Adipocyte (in vitro differentiated cells): ENCODE measurements around the gene HMGB2.

Experiments used
- DNase-seq: peaks from one replicate; pipeline ENCODE4 v3.0.0-alpha.2; 2015; ENCODE audit warnings: low read depth
- H3K27me3 ChIP-seq: replicated peaks from 2 replicates; pipeline ENCODE4 v1.7.0; 2013; ENCODE audit warnings: mild to moderate bottlenecking, low read length, moderate library complexity; ENCODE audit not compliant: control insufficient read depth, insufficient read depth
- H3K36me3 ChIP-seq: 2 replicates; pipeline ENCODE4 v1.7.0; 2013; ENCODE audit warnings: low read length, mild to moderate bottlenecking, moderate library complexity; ENCODE audit not compliant: control insufficient read depth, insufficient read depth, severe bottlenecking
- H3K4me1 ChIP-seq: 2 replicates; pipeline ENCODE4 v1.7.0; 2013; ENCODE audit warnings: mild to moderate bottlenecking, low read length, moderate library complexity; ENCODE audit not compliant: control insufficient read depth, insufficient read depth
- H3K4me3 ChIP-seq: 2 replicates; pipeline ENCODE4 v1.7.0; 2013; ENCODE audit warnings: mild to moderate bottlenecking, low read length, moderate library complexity
- H3K9ac ChIP-seq: 2 replicates; pipeline ENCODE4 v1.7.0; 2013; ENCODE audit warnings: mild to moderate bottlenecking, low read length, moderate library complexity
- H3K9me3 ChIP-seq: 2 replicates; pipeline ENCODE4 v1.7.0; 2013; ENCODE audit warnings: mild to moderate bottlenecking, low read length, moderate library complexity; ENCODE audit not compliant: control insufficient read depth

HMGB2 gene

GRCh38 chr4:173314715-173315114 is 19.4 kb downstream of the HMGB2 start:
- Histone ChIP-seq H3K9ac (no peak overlapping the region), H3K9me3 (no peaks in the 10 kb centered on the region), H3K4me1 (peaks cover 9% of the 10 kb centered on the region), H3K27me3 (no peaks in the 10 kb centered on the region), H3K4me3 (no peak overlapping the region), H3K36me3 (no peaks in the 10 kb centered on the region)
- no peak for DNase-seq

DNA sequence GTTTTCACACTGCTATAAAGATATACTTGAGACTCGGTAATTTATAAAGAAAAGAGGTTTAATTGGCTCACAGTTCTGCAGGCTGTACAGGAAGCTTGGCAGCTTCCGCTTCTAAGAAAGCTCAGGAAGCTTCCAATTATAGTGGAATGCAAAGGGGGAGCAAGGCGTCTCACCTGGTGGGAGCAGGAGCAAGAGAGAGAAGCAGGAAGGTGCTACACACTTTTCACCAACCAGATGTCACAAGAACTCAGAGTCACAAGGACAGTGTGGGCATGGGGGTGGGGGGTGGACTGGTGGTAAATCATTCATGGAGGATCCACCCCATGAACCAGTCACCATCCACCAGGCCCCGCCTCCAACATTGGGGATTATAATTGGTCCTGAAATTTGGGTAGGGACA is 22.8 kb downstream of the HMGB2 start:
- no peak overlapping the region for H3K9ac ChIP-seq
- H3K9me3 ChIP-seq: no peaks in the 10 kb centered on the region
- DNase-seq: no peak
- H3K36me3 ChIP-seq: no peaks in the 10 kb centered on the region
- no peaks in the 10 kb centered on the region for H3K4me1 ChIP-seq
- H3K27me3 ChIP-seq: no peaks in the 10 kb centered on the region
- H3K4me3 ChIP-seq: no peak overlapping the region

- Histone ChIP-seq H3K4me1 (no peaks in the 10 kb centered on the region), H3K36me3 (no peaks in the 10 kb centered on the region), H3K4me3 (no peak overlapping the region), H3K9ac (no peak overlapping the region), H3K27me3 (no peaks in the 10 kb centered on the region), H3K9me3 (no peaks in the 10 kb centered on the region)
- no peak for DNase-seq
Observed at GRCh38 chr4:173307778-173308177, 26.4 kb downstream of the HMGB2 start.

DNA sequence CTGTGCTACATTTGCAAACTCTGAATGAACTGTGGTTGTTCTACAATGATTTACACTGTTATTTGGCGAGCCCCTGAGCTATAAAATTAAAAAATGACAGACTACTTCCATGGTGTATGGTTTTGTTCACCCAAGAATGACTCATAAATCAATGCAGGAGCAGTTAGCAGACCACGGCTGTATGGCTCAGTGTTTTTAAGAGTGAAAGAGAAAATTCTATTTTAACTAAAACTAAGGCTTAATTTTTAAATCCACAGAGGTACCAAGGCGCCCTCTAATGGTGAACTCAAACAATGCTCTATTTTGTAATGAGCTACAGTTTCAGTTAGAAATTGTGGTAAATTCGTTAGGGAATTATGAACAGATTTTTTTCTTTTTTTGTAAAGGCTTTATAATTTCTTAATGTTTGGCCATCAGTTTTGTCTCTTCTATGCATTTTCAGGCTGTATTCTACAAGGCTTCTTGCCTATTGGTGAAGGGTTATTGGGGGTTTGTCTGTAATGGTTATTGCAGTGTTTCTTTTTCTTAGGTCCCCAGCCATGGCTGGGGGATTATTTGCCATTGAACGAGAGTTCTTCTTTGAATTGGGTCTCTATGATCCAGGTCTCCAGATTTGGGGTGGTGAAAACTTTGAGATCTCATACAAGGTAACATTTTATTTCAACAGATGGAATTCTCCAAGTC is 32.5 kb downstream of the HMGB2 start:
- Histone ChIP-seq H3K36me3 (no peaks in the 10 kb centered on the region), H3K27me3 (no peaks in the 10 kb centered on the region), H3K4me3 (no peak overlapping the region), H3K4me1 (no peaks in the 10 kb centered on the region), H3K9ac (no peak overlapping the region), H3K9me3 (no peaks in the 10 kb centered on the region)
- DNase-seq: peak; percentile 71

GRCh38 chr4:173294444-173294843 is 39.7 kb downstream of the HMGB2 start:
- DNase-seq: no peak
- Histone ChIP-seq H3K9me3 (no peaks in the 10 kb centered on the region), H3K27me3 (no peaks in the 10 kb centered on the region), H3K4me1 (no peaks in the 10 kb centered on the region), H3K4me3 (no peak overlapping the region), H3K36me3 (no peaks in the 10 kb centered on the region), H3K9ac (no peak overlapping the region)

DNA sequence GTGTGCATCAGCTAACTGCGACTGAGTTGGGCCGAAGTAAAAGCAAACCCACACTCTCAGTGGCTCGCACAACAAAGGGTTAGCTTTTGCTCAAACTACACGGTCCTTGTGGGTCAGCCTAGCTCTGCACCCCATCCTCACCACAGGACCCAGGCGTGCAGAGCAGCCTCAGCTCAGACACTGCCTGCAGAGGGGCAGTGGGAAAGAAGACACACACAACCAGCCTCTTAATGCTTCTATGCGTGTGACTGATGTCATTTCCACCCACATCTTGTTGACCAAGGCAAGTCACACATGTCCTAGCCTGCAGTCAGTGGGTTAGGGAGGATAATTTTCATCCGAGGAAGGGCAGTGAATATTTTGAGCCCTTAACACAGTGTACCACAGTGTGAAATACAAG is 40.5 kb downstream of the HMGB2 start:
- no peaks in the 10 kb centered on the region for H3K36me3 ChIP-seq
- H3K9me3 ChIP-seq: no peaks in the 10 kb centered on the region
- no peaks in the 10 kb centered on the region for H3K4me1 ChIP-seq
- no peaks in the 10 kb centered on the region for H3K27me3 ChIP-seq
- no peak for DNase-seq
- no peak overlapping the region for H3K4me3 ChIP-seq
- no peak overlapping the region for H3K9ac ChIP-seq

- Histone ChIP-seq H3K4me1 (no peaks in the 10 kb centered on the region), H3K4me3 (no peak overlapping the region), H3K9me3 (no peaks in the 10 kb centered on the region), H3K27me3 (no peaks in the 10 kb centered on the region), H3K9ac (no peak overlapping the region), H3K36me3 (no peaks in the 10 kb centered on the region)
- DNase-seq: no peak
Observed at GRCh38 chr4:173291899-173292298, 42.3 kb downstream of the HMGB2 start.

DNA sequence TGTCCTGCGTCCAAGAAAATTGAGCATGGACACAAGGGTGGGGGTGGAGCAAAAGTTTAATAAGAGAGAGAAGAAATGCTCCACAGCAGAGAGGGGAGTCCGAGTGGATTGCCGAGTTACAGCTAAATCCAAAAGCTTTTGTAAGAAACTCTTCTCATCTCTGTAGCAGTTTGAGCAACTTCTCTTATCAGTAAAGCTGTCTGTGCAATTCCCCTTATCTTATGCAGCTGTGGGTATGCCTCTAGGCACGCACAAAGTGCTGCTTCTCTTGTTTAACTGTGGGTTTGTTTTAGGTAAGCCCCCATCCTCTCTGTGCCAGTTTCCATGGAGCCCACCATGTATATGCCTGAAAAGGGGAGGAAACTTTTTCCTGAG is 44.8 kb downstream of the HMGB2 start:
- Histone ChIP-seq H3K4me1 (no peaks in the 10 kb centered on the region), H3K9me3 (peaks cover 15% of the 10 kb centered on the region), H3K27me3 (no peaks in the 10 kb centered on the region), H3K4me3 (peak overlapping the region; percentile 35), H3K36me3 (no peaks in the 10 kb centered on the region), H3K9ac (no peak overlapping the region)
- DNase-seq: no peak

DNA sequence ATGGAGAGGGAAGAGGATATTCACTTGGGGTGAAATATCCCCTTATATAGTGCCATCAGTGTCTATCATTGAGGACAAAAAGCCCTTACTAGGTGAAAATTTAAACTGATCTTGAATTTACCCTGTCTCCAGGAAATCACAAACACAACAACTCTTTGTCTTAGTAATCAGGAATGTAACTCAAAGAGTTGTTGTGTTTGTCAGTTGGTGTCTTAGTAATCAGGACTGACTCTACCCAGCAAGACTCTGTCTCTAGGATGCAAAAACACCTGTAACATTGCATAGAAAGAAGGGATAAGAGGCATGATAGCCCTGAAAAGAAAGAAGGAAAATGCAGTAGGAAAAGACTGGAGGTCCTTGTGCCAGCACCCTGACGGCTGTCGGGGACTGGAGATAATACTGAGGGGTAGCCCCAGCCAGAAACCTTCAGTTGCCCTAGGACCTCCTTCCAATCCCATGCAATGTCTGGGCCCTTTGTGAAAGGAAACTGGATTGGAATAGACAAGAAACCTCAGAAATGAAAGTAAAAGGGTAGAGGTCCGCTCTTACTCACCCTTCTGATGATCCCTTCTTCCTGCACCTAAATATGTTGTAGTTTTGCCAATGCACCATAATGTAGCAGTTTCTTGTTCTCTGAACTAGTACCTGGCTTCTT is 45.3 kb downstream of the HMGB2 start:
- Histone ChIP-seq H3K36me3 (no peaks in the 10 kb centered on the region), H3K4me1 (no peaks in the 10 kb centered on the region), H3K27me3 (no peaks in the 10 kb centered on the region), H3K9me3 (peaks cover 20% of the 10 kb centered on the region), H3K9ac (no peak overlapping the region), H3K4me3 (peak overlapping the region; percentile 35)
- DNase-seq: no peak

DNA sequence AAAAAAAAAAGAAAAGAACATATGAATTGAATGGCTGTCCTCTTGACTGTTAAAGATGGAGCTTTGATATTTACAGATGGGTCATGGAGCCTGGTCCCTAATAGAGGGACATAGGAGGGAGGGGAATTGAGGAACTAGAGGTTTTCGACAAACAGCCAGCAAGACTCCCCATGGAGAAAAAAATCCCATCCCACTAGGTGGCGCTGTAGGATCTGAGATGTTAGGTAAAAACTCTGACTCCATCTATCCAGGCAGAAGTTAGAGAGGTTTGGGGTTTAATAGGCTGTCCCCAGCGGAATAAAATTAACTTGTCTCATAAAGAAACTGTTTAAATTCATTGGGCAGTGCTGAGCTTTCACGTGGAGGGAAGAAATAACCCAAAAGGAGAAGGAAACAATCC is 45.9 kb downstream of the HMGB2 start:
- Histone ChIP-seq H3K9ac (no peak overlapping the region), H3K27me3 (no peaks in the 10 kb centered on the region), H3K9me3 (peaks cover 25% of the 10 kb centered on the region), H3K4me3 (no peak overlapping the region), H3K4me1 (no peaks in the 10 kb centered on the region), H3K36me3 (no peaks in the 10 kb centered on the region)
- DNase-seq: peak; percentile 76

- H3K9me3 ChIP-seq: peaks cover 26% of the 10 kb centered on the region
- no peak overlapping the region for H3K9ac ChIP-seq
- no peak overlapping the region for H3K4me3 ChIP-seq
- no peak for DNase-seq
- no peaks in the 10 kb centered on the region for H3K4me1 ChIP-seq
- no peaks in the 10 kb centered on the region for H3K36me3 ChIP-seq
- H3K27me3 ChIP-seq: no peaks in the 10 kb centered on the region
Observed at GRCh38 chr4:173287486-173287885, 46.7 kb downstream of the HMGB2 start.

- DNase-seq: no peak
Observed at GRCh38 chr4:173284463-173284862, 49.7 kb downstream of the HMGB2 start.

More at GRCh38 chr4:173284463-173284862, 49.7 kb downstream of the HMGB2 start:
- Histone ChIP-seq H3K4me3 (no peak overlapping the region), H3K9me3 (peaks cover 26% of the 10 kb centered on the region), H3K27me3 (no peaks in the 10 kb centered on the region), H3K36me3 (no peaks in the 10 kb centered on the region), H3K4me1 (no peaks in the 10 kb centered on the region), H3K9ac (no peak overlapping the region)
